Pancreas (tissue), 10 donors: ENCODE measurements around the gene NFILZ. TPM values are rescaled to one million over a fixed set of nuclear protein-coding genes. Genes with fewer than 3 reads are reported as not detected.

ENCODE experiments used
- ATAC-seq, 4 donors: fragments of 200-7000 bp; cut with Tn5 transposase; one replicate each; pipeline versions ENCODE4 v1.8.0 to v1.9.1; 2020; ENCODE audit warnings: mild to moderate bottlenecking in 4 of 4, moderate library complexity in 4 of 4
- DNase-seq, 6 donors: peaks; one replicate each; pipeline ENCODE4 v3.0.0-alpha.2; 2020
- FAIRE-seq: peaks from 2 replicates; lab custom pipeline; 2012; peaks lifted over from hg19 to GRCh38; lab: Jason Lieb, UNC
- H3K27ac ChIP-seq, 4 donors: fragments of 200-600 bp; sonication (generic); 1 replicate in 3 of 4; 2 replicates in 1 of 4; pipeline versions ENCODE4 v1.5.0 to v1.8.0; 2020
- H3K27me3 ChIP-seq, 4 donors: fragments of 200-600 bp; one replicate each; pipeline ENCODE4 v1.8.0; 2021
- H3K36me3 ChIP-seq, 3 donors: fragments of 200-600 bp; sonication (generic) in 1 of 3; one replicate each; pipeline versions ENCODE4 v1.5.0 to v1.8.0; 2020 to 2021
- H3K4me1 ChIP-seq, 3 donors: fragments of 200-600 bp; one replicate each; pipeline ENCODE4 v1.8.0; 2021
- H3K4me3 ChIP-seq, 4 donors: fragments of 200-600 bp; sonication (generic) in 2 of 4; one replicate each; pipeline versions ENCODE4 v1.5.0 to v1.8.0; 2020 to 2021
- H3K9me3 ChIP-seq, 4 donors: fragments of 200-600 bp; one replicate each; pipeline ENCODE4 v1.8.0; 2021
- WGBS, 2 donors: extraction: QIAGEN DNeasy Blood & Tissue Kit; methylation state at CpG; one replicate each; pipeline ENCODE4 v1.1.7; 2013; 5-methylcytosine and 5-hydroxymethylcytosine counted together
- intact Hi-C, 3 donors: fragments of 100-400 bp; cut with DNase I; formaldehyde crosslinking; loops; one replicate each; pipeline versions ENCODE4 v1.11.1 to v1.14.2; 2022
- polyA plus RNA-seq, 2 donors: library from polyadenylated mRNA; stranded (reverse); fragments of 200-250 nt; gene quantifications; one replicate each; pipeline ENCODE4 v1.2.3, GENCODE V29; 2013
- total RNA-seq, 6 donors: library from RNA; stranded (reverse); fragmentation: NEBNext Ultra II Directional in 4 of 6; extraction: Animal tissue kit (Norgen Biotek cat#: 25700) in 4 of 6; gene quantifications; one replicate each; pipeline versions ENCODE4 v1.2.1 to v1.2.4, GENCODE V29; 2021 to 2023
- TF ChIP-seq, protein P1 (sequence below), 4 donors: fragments of 200-600 bp; sonication (generic) in 3 of 4; IDR thresholded peaks; one replicate each; pipeline versions ENCODE4 v1.5.0 to v1.8.0; 2021; ENCODE audit warnings: antibody characterized with exemption in 4 of 4
- donor health status: healthy with polysubstance abuse.
- donor health status: DM: no; HTN: no; CAD: no; lungs with moderate emphysema.
- donor health status: DM: no; HTN: no; CAD: no.
- donor health status: control.
- donor health status: control.
- donor health status: Bipolar disorder and iron deficiency.
- donor health status: DM: yes; HTN: yes; CAD: no.
- donor health status: DM: no; HTN: no; CAD: no.
- donor health status: DM: no; HTN: no; CAD: no.
- donor health status: DM: yes; HTN: yes; CAD: no.

Gene NFILZ
- total and polyA plus RNA-seq, 8 donors, result not detected

- WGBS, 2 donors, result 47 to 57% methylated on average over 6 of the region's 6 CpGs
- FAIRE-seq, result no peak
- intact Hi-C loops, result no loop called here
Observed at GRCh38 chr19:8673276-8673891, 43.0 kb downstream of the NFILZ start.

DNA sequence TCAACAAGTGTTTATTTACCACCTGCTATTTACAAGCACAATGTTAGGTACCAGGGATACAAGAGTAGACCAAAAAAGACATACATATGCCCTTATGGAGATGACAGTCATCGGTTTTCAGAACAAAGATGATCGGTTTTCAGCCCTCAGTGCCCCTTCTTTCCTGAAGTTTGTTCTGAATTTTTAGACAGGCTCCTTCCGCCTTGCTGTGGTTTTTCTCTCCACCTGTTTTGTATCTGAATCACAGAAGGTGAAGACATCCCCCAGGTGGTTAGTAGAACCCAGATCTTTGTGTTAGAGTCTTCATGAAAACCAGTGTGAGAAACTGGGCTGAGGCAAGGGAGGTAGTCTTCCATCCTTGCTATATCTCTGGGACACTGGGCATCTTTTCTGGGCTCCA lies 44.6 kb downstream of the NFILZ start:
- FAIRE-seq (no peak), DNase-seq (no peak), ATAC-seq (no peak)
- Histone ChIP-seq H3K4me3 (no peak overlapping the region), H3K4me1 (no peaks in the 10 kb centered on the region), H3K9me3 (no peaks in the 10 kb centered on the region), H3K36me3 (no peaks in the 10 kb centered on the region), H3K27me3 (no peaks in the 10 kb centered on the region), H3K27ac (no peak overlapping the region)
- TF ChIP-seq, protein P1, sequence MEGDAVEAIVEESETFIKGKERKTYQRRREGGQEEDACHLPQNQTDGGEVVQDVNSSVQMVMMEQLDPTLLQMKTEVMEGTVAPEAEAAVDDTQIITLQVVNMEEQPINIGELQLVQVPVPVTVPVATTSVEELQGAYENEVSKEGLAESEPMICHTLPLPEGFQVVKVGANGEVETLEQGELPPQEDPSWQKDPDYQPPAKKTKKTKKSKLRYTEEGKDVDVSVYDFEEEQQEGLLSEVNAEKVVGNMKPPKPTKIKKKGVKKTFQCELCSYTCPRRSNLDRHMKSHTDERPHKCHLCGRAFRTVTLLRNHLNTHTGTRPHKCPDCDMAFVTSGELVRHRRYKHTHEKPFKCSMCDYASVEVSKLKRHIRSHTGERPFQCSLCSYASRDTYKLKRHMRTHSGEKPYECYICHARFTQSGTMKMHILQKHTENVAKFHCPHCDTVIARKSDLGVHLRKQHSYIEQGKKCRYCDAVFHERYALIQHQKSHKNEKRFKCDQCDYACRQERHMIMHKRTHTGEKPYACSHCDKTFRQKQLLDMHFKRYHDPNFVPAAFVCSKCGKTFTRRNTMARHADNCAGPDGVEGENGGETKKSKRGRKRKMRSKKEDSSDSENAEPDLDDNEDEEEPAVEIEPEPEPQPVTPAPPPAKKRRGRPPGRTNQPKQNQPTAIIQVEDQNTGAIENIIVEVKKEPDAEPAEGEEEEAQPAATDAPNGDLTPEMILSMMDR (IDR thresholded peaks at IDR 0.05), result no peak
- WGBS, 2 donors, result 48 to 57% methylated on average over 3 of the region's 3 CpGs
- intact Hi-C loops, result no loop called here

More at GRCh38 chr19:8673276-8673891, 43.0 kb downstream of the NFILZ start:
- DNase-seq (no peak), ATAC-seq (no peak)
- Histone ChIP-seq H3K4me1 (no peaks in the 10 kb centered on the region), H3K27ac (no peak overlapping the region), H3K36me3 (no peaks in the 10 kb centered on the region), H3K27me3 (no peaks in the 10 kb centered on the region), H3K9me3 (no peaks in the 10 kb centered on the region), H3K4me3 (no peak overlapping the region)
- TF ChIP-seq, protein P1 (IDR thresholded peaks at IDR 0.05), result no peak

GRCh38 chr19:8678244-8678807 lies 47.9 kb downstream of the NFILZ start:
- Histone ChIP-seq H3K36me3 (no peaks in the 10 kb centered on the region), H3K27ac (no peak overlapping the region), H3K9me3 (no peaks in the 10 kb centered on the region), H3K4me3 (no peak overlapping the region), H3K27me3 (no peaks in the 10 kb centered on the region), H3K4me1 (no peaks in the 10 kb centered on the region)
- DNase-seq (no peak), ATAC-seq (no peak), FAIRE-seq (no peak)
- TF ChIP-seq, protein P1 (IDR thresholded peaks at IDR 0.05), result no peak
- intact Hi-C loops, result no loop called here

Other genes with a start within 250 kb of the NFILZ start
- gene RAB11B, start 240.3 kb upstream of the NFILZ start, total RNA-seq, result 10 to 100 TPM; 52.1 to 75.2 (median 56.8) TPM
- gene RAB11B, start 240.3 kb upstream of the NFILZ start, polyA plus RNA-seq, result 100 to 1,000 TPM in 1 of 2 donors, 10 to 100 TPM in 1; 84.6 to 107 TPM
- gene MARCHF2, start 217.3 kb upstream of the NFILZ start, total RNA-seq, result 10 to 100 TPM in 5 of 6 donors, 1 to 10 TPM in 1; 8.8 to 18.0 (median 11.0) TPM
- gene MARCHF2, start 217.3 kb upstream of the NFILZ start, polyA plus RNA-seq, result 10 to 100 TPM; 17.1 to 22.6 TPM
- 10 to 100 TPM; 44.5 to 88.3 (median 66.6) TPM for gene HNRNPM, start 185.7 kb upstream of the NFILZ start, total RNA-seq
- gene HNRNPM, start 185.7 kb upstream of the NFILZ start, polyA plus RNA-seq, result 10 to 100 TPM; 52.5 to 90.1 TPM
- 1 to 10 TPM in 2 of 6 donors, under 1 TPM in 4; 0.09 to 4.6 (median 0.70) TPM for gene PRAM1, start 128.0 kb upstream of the NFILZ start, total RNA-seq
- gene PRAM1, start 128.0 kb upstream of the NFILZ start, polyA plus RNA-seq, result 1 to 10 TPM; 3.0 to 3.7 TPM
- 10 to 100 TPM in 3 of 6 donors, 1 to 10 TPM in 3; 7.3 to 16.1 (median 10.8) TPM for gene ZNF414, start 116.5 kb upstream of the NFILZ start, total RNA-seq
- 10 to 100 TPM; 28.2 to 36.9 TPM for gene ZNF414, start 116.5 kb upstream of the NFILZ start, polyA plus RNA-seq
- 10 to 100 TPM in 2 of 6 donors, 1 to 10 TPM in 4; 1.2 to 21.3 (median 4.8) TPM for gene MYO1F, start 53.2 kb upstream of the NFILZ start, total RNA-seq
- gene MYO1F, start 53.2 kb upstream of the NFILZ start, polyA plus RNA-seq, result 1 to 10 TPM; 1.9 to 7.5 TPM
- 10 to 100 TPM in 4 of 6 donors, 1 to 10 TPM in 2; 6.7 to 45.2 (median 15.7) TPM for gene ADAMTS10, start 19.9 kb upstream of the NFILZ start, total RNA-seq
- 100 to 1,000 TPM in 1 of 2 donors, 10 to 100 TPM in 1; 46.6 to 106 TPM for gene ADAMTS10, start 19.9 kb upstream of the NFILZ start, polyA plus RNA-seq
- gene ACTL9, start 68.2 kb downstream of the NFILZ start, total RNA-seq, result not detected
- not detected for gene ACTL9, start 68.2 kb downstream of the NFILZ start, polyA plus RNA-seq
- gene OR2Z1, start 91.0 kb downstream of the NFILZ start, total RNA-seq, result not detected
- gene OR2Z1, start 91.0 kb downstream of the NFILZ start, polyA plus RNA-seq, result not detected
- 10 to 100 TPM in 5 of 6 donors, 1 to 10 TPM in 1; 8.7 to 26.3 (median 12.3) TPM for gene ZNF558, start 201.7 kb downstream of the NFILZ start, total RNA-seq
- 10 to 100 TPM; 11.1 to 18.9 TPM for gene ZNF558, start 201.7 kb downstream of the NFILZ start, polyA plus RNA-seq
- under 1 TPM in 3 of 6 donors, not detected in 3; 0.22 to 0.25 (median 0.23) TPM for gene MBD3L1, start 201.7 kb downstream of the NFILZ start, total RNA-seq
- 1 to 10 TPM in 1 of 2 donors, under 1 TPM in 1; 0.96 to 1.8 TPM for gene MBD3L1, start 201.7 kb downstream of the NFILZ start, polyA plus RNA-seq